GM21723 (cell line): ENCODE data around the gene AXIN1.
"Not testable (repeated sequence)": the region's sequence is repeated elsewhere in the genome, so short reads cannot be mapped to it uniquely, and the experiment has no call there.

ENCODE experiments used
- ATAC-seq: cut with Tn5 transposase; IDR thresholded peaks from one replicate; pipeline ENCODE4 v1.9.1; 2021; ENCODE audit warnings: mild to moderate bottlenecking, moderate library complexity; ENCODE audit not compliant: unreplicated experiment

The AXIN1 gene

GRCh38 chr16:353404-354290 is 1.1 kb upstream of the AXIN1 start:
- ATAC-seq = peak; percentile 12

GRCh38 chr16:351804-352520 is 561 bp downstream of the AXIN1 start:
- ATAC-seq = peak; percentile 23

DNA sequence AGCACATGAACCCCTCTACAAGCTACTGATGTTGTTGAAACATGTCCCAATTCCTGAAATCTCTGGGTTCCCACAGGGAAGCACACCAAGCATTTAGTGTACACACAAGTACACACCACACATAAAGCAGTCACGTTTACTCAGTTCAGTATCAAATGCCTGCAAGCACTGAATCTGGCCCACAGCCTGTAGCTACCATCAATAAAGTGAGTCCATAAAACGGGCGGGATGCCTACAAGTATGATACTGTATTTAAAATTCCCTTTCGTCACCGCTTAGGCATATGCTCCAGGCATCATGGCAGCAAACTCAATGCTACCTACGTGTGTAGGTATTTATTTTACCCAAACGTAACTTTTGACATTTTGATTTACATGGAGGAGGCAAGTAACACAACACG is 2.3 kb downstream of the AXIN1 start:
- ATAC-seq = no peak

- no peak for ATAC-seq
Measured at GRCh38 chr16:349211-349610, 3.3 kb downstream of the AXIN1 start.

DNA sequence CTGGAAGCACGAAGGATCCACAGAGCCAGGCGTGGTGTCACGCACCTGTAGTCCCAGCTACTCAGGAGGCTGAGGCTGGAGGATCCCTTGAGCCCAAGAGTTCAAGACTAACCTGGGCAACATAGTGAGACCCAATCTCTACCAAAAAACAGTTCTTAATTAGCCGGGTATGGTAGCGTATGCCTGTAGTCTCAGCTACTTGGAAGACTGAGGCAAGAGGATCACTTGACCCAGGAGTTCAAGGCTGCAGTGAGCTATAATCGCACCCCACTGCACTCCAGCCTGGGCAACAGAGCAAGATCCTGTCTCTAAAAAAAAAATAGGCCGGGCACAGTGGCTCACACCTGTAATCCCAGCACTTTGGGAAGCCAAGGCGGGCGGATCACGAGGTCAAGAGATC is 4.0 kb downstream of the AXIN1 start:
- ATAC-seq = not testable (repeated sequence)

GRCh38 chr16:347203-347602 is 5.3 kb downstream of the AXIN1 start:
- ATAC-seq = no peak

- no peak for ATAC-seq
Measured at GRCh38 chr16:346587-346986, 5.9 kb downstream of the AXIN1 start.

DNA sequence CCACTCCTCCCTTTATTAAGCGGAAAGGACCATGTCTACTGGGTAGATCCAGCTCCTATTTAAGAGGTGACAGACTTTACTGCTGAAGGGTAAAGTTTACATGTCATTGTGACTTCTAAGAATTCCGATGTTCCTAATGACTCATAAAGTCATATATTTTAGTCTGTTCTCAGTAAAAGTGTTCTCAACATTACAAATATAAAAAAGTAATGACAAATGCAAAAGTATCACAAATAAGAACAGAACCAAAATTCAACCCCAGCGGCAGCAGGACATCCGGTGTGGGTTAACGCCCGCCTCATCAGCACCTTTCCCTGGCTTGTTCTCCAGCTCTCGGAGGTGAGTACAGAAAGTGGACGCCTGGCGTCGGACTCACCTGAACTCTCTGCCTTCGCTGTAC is 6.8 kb downstream of the AXIN1 start:
- ATAC-seq = no peak

- no peak for ATAC-seq
Measured at GRCh38 chr16:342455-343213, 9.9 kb downstream of the AXIN1 start.

DNA sequence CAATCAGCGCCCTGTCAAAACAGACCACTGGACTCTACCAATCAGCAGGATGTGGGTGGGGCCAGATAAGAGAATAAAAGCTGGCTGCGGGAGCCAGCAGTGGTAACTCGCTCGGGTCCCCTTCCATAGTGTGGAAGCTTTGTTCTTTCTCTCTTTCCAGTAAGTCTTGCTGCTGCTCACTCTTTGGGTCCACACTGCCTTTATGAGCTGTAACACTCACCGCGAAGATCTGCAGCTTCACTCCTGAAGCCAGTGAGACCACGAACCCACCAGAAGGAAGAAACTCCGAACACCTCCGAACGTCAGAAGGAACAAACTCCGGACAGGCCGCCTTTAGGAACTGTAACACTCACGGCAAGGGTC is 10.6 kb downstream of the AXIN1 start:
- ATAC-seq = not testable (repeated sequence)

DNA sequence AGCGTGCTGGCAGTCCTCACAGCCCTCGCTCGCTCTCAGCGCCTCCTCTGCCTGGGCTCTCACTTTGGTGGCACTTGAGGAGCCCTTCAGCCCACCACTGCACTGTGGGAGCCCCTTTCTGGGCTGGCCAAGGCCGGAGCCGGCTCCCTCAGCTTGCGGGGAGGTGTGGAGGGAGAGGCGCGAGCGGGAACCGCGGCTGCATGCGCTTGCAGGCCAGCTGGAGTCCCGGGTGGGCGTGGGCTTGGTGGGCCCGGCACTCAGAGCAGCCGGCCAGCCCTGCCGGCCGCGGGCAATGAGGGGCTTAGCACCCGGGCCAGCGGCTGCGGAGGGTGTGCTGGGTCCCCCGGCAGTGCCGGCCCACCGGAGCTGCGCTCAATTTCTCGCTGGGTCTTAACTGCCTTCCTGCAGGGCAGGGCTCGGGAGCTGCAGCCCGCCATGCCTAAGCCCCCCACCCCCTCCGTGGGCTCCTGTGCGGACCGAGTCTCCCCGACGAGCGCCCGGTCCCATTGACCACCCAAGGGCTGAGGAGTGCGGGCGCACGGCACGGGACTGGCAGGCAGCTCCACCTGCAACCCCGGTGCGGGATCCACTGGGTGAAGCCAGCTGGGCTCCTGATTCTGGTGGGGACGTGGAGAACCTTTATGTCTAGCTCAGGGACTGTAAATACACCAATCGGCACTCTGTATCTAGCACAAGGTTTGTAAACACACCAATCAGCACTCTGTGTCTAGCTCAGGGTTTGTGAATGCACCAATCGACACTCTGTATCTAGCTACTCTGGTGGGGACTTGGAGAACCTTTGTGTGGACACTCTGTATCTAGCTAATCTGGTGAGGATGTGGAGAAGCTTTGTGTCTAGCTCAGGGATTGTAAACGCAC is 11.2 kb downstream of the AXIN1 start:
- not testable (repeated sequence) for ATAC-seq

DNA sequence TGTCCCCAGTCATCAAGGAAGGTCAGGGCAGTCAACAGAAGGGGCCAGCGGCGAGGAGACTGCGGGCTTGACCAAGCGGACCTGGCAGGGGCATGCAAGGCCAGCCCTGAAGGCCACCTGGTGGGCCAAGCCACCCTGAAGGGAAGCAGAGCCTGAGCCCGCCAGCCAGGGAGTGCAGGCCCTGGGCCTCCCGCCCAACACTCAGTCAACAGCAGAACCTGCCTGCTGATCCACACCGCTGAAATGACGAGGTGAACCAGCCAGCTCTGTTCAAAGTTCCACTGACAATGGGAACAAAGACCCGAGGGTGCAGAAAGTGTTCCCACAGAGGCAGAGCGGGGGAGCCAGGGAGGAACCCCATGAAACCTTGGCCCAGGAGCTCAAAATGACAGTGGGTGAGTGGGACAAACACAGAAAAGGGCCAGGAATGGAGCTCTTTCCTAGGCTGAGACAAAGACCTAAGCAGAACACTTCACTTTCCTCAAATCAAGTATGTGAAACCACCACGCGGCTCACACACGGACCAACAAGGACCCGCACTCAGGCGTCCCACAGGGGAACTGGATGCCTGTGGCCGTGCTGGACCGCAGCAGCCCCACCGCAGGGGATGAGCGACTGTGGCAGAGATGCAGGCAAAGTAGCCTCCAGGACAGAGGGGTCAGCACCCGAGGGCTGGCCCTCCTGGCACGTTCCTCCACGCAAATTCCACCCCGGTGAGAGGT is 12.0 kb downstream of the AXIN1 start:
- no peak for ATAC-seq

DNA sequence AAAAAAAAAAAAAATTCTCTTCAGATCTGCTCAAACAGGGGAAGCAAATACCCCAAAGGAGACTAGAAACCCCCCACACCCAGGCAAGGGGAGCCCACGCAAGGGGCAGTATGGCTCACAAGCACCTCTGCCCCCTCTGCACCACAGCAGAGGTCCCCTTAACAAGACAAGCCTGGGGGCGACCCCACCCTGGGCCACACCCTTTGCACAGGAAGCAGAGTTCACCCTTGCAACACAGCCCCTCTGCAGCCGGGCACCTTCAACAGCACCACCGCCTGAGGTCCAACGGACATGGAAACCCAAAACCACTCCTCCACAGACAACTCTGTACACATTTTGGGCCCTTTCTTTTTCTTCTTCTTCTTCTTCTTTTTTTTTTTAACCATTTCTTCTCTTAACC is 12.8 kb downstream of the AXIN1 start:
- no peak for ATAC-seq

DNA sequence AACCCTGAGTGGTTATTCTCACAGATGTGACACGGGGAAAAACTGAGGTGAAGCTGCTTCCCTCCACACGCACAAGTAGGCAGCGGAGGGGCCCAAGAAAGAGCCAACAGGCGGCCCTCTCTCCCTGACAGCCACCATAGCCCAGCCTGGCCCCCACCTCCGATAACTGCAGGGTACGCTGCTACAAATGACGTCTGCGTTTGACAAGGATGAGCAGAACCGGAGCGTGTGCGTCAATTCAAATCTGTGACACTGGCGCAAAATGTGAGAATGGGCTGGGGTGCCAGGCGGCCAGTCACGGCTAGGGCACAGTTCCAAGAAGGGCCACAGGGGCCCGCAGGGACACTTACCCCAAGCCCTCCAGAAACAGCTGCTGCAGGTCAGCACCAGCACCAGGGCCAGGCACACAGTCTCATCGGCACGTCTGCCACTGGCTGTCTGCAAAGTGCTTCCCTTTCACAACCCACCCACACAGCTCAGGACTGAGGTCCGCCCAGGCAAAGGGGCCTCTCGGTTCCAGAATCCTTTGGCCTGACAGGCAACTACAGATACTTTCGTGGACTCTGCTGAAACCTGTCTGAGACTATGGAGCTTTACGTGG is 14.4 kb downstream of the AXIN1 start:
- no peak for ATAC-seq

- ATAC-seq = no peak
Measured at GRCh38 chr16:337437-337836, 15.1 kb downstream of the AXIN1 start.

- no peak for ATAC-seq
Measured at GRCh38 chr16:336269-336668, 16.3 kb downstream of the AXIN1 start.

- ATAC-seq = not testable (repeated sequence)
Measured at GRCh38 chr16:334861-335632, 17.5 kb downstream of the AXIN1 start.

- not testable (repeated sequence) for ATAC-seq
Measured at GRCh38 chr16:334164-334832, 18.2 kb downstream of the AXIN1 start.
